ENCODE results near the gene PTCD2.

Gene PTCD2

DNA sequence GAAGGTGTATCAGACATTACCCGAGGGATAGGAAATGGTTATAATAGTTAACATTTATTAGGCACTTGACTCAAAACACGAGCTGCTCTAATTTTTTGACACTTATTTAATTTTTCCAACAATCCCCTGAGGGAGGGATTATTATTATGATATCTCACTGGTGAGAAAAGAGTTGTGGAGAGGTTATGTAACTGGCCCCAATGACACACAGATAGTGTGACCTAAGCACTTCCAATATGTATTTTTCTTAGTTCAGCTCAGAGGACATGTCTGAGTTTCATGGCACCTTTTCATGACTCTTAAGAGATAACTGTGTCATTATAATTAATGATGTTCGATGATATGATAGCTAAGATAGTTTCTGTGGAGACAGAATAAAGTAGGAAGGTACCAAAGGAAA, 86.9 kb downstream of the PTCD2 start:
- no peak for ATAC-seq
- no peak for TF ChIP-seq ARNTL (CRISPR knock-in tag; IDR thresholded peaks at IDR 0.05; ENCODE audit: borderline replicate concordance, low read depth)
- no peak for TF ChIP-seq TCF4 (CRISPR knock-in tag; IDR thresholded peaks at IDR 0.05; ENCODE audit: borderline replicate concordance)
- no peak for TF ChIP-seq CSDC2 (CRISPR knock-in tag; IDR thresholded peaks at IDR 0.05)
- no peak for TF ChIP-seq ZFP3 (CRISPR knock-in tag; IDR thresholded peaks at IDR 0.05)
- TF ChIP-seq ZFP30 (CRISPR knock-in tag; IDR thresholded peaks at IDR 0.05): no peak
- no peak for TF ChIP-seq ESRRG (CRISPR knock-in tag; IDR thresholded peaks at IDR 0.05)
- TF ChIP-seq, protein P1, sequence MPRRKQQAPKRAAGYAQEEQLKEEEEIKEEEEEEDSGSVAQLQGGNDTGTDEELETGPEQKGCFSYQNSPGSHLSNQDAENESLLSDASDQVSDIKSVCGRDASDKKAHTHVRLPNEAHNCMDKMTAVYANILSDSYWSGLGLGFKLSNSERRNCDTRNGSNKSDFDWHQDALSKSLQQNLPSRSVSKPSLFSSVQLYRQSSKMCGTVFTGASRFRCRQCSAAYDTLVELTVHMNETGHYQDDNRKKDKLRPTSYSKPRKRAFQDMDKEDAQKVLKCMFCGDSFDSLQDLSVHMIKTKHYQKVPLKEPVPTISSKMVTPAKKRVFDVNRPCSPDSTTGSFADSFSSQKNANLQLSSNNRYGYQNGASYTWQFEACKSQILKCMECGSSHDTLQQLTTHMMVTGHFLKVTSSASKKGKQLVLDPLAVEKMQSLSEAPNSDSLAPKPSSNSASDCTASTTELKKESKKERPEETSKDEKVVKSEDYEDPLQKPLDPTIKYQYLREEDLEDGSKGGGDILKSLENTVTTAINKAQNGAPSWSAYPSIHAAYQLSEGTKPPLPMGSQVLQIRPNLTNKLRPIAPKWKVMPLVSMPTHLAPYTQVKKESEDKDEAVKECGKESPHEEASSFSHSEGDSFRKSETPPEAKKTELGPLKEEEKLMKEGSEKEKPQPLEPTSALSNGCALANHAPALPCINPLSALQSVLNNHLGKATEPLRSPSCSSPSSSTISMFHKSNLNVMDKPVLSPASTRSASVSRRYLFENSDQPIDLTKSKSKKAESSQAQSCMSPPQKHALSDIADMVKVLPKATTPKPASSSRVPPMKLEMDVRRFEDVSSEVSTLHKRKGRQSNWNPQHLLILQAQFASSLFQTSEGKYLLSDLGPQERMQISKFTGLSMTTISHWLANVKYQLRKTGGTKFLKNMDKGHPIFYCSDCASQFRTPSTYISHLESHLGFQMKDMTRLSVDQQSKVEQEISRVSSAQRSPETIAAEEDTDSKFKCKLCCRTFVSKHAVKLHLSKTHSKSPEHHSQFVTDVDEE (CRISPR knock-in tag; IDR thresholded peaks at IDR 0.05): no peak
- no peak for TF ChIP-seq ZNF8 (CRISPR knock-in tag; IDR thresholded peaks at IDR 0.05)
- no peak for TF ChIP-seq GLIS3 (CRISPR knock-in tag; IDR thresholded peaks at IDR 0.05)
- no peak for TF ChIP-seq RARB (CRISPR knock-in tag; IDR thresholded peaks at IDR 0.05)

DNA sequence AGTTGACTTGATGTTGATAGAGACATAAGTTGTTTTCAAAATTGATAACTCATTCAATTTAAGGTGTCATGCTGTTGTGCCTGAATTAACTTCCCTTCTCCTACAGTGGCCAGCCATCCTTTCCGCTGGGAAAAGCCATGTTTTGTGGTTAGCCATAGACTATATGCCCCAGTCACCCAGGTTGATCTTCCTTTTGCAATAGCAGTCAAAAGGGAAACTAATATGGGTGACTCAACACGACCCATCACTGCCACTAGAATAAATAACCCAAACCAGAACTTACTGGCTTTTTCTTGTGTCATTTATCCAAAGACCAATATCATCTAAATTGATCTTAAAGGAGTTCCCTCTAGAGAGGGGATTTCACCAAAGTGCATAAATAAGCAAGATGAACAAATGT, 87.4 kb downstream of the PTCD2 start:
- no peak for TF ChIP-seq ESRRG (CRISPR knock-in tag; IDR thresholded peaks at IDR 0.05)
- no peak for TF ChIP-seq ZNF70 (CRISPR knock-in tag; IDR thresholded peaks at IDR 0.05)
- TF ChIP-seq, protein P2, sequence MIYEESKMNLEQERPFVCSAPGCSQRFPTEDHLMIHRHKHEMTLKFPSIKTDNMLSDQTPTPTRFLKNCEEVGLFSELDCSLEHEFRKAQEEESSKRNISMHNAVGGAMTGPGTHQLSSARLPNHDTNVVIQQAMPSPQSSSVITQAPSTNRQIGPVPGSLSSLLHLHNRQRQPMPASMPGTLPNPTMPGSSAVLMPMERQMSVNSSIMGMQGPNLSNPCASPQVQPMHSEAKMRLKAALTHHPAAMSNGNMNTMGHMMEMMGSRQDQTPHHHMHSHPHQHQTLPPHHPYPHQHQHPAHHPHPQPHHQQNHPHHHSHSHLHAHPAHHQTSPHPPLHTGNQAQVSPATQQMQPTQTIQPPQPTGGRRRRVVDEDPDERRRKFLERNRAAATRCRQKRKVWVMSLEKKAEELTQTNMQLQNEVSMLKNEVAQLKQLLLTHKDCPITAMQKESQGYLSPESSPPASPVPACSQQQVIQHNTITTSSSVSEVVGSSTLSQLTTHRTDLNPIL (CRISPR knock-in tag; IDR thresholded peaks at IDR 0.05; ENCODE audit: low read depth): no peak
- TF ChIP-seq, protein P1 (CRISPR knock-in tag; IDR thresholded peaks at IDR 0.05): no peak
- TF ChIP-seq ZFP30 (CRISPR knock-in tag; IDR thresholded peaks at IDR 0.05): no peak
- TF ChIP-seq, protein P3, sequence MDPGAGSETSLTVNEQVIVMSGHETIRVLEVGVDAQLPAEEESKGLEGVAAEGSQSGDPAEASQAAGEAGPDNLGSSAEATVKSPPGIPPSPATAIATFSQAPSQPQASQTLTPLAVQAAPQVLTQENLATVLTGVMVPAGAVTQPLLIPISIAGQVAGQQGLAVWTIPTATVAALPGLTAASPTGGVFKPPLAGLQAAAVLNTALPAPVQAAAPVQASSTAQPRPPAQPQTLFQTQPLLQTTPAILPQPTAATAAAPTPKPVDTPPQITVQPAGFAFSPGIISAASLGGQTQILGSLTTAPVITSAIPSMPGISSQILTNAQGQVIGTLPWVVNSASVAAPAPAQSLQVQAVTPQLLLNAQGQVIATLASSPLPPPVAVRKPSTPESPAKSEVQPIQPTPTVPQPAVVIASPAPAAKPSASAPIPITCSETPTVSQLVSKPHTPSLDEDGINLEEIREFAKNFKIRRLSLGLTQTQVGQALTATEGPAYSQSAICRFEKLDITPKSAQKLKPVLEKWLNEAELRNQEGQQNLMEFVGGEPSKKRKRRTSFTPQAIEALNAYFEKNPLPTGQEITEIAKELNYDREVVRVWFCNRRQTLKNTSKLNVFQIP (CRISPR knock-in tag; IDR thresholded peaks at IDR 0.05; ENCODE audit: borderline replicate concordance, low read depth): no peak
- TF ChIP-seq OSR1 (CRISPR knock-in tag; IDR thresholded peaks at IDR 0.05): no peak
- TF ChIP-seq ISL1 (CRISPR knock-in tag; IDR thresholded peaks at IDR 0.05): no peak
- TF ChIP-seq ZFP3 (CRISPR knock-in tag; IDR thresholded peaks at IDR 0.05): no peak
- no peak for TF ChIP-seq TOX (CRISPR knock-in tag; IDR thresholded peaks at IDR 0.05; ENCODE audit: borderline replicate concordance)
- no peak for TF ChIP-seq PPARA (CRISPR knock-in tag; IDR thresholded peaks at IDR 0.05; ENCODE audit: borderline replicate concordance)
- no peak for ATAC-seq

DNA sequence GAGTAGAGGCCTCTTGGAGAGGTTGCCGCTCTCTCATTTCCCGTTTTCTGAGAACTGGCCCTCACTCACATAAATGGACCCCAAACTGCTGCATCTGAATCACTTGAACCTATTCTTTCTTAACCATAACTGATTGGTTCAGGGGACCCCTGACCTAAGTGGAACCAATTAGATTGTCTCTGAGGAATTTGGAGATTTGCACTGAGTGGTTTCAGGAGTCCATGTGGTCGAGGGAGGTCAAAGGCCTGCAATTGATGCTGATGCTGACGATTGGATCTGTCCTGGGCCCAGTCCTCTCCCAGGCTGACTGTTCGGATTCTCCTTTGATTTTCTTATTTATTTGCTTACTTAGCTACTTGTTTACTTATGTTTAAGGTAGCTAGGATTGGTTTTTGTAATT, 88.0 kb downstream of the PTCD2 start:
- ATAC-seq: no peak
- TF ChIP-seq, protein P1 (CRISPR knock-in tag; IDR thresholded peaks at IDR 0.05): no peak
- TF ChIP-seq TOX (CRISPR knock-in tag; IDR thresholded peaks at IDR 0.05; ENCODE audit: borderline replicate concordance): no peak
- no peak for TF ChIP-seq ZNF565 (CRISPR knock-in tag; conservative IDR thresholded peaks at IDR 0.05; ENCODE audit: low read depth)
- TF ChIP-seq RARB (CRISPR knock-in tag; IDR thresholded peaks at IDR 0.05): no peak
- TF ChIP-seq, protein P2 (CRISPR knock-in tag; IDR thresholded peaks at IDR 0.05; ENCODE audit: low read depth): no peak
- TF ChIP-seq, protein P4, sequence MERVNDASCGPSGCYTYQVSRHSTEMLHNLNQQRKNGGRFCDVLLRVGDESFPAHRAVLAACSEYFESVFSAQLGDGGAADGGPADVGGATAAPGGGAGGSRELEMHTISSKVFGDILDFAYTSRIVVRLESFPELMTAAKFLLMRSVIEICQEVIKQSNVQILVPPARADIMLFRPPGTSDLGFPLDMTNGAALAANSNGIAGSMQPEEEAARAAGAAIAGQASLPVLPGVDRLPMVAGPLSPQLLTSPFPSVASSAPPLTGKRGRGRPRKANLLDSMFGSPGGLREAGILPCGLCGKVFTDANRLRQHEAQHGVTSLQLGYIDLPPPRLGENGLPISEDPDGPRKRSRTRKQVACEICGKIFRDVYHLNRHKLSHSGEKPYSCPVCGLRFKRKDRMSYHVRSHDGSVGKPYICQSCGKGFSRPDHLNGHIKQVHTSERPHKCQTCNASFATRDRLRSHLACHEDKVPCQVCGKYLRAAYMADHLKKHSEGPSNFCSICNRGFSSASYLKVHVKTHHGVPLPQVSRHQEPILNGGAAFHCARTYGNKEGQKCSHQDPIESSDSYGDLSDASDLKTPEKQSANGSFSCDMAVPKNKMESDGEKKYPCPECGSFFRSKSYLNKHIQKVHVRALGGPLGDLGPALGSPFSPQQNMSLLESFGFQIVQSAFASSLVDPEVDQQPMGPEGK (CRISPR knock-in tag; IDR thresholded peaks at IDR 0.05; ENCODE audit: borderline replicate concordance): no peak
- TF ChIP-seq, protein P3 (CRISPR knock-in tag; IDR thresholded peaks at IDR 0.05; ENCODE audit: borderline replicate concordance, low read depth): no peak
- TF ChIP-seq ZFP3 (CRISPR knock-in tag; IDR thresholded peaks at IDR 0.05): no peak
- no peak for TF ChIP-seq OSR1 (CRISPR knock-in tag; IDR thresholded peaks at IDR 0.05)
- no peak for TF ChIP-seq SNAI2 (CRISPR knock-in tag; IDR thresholded peaks at IDR 0.05)
- TF ChIP-seq GLIS3 (CRISPR knock-in tag; IDR thresholded peaks at IDR 0.05): no peak
- no peak for TF ChIP-seq ZFP30 (CRISPR knock-in tag; IDR thresholded peaks at IDR 0.05)
- TF ChIP-seq ZNF70 (CRISPR knock-in tag; IDR thresholded peaks at IDR 0.05): no peak
